CD14-positive monocyte (primary cell): ENCODE data around the gene ENTPD2. TPM values are rescaled to one million over a fixed set of nuclear protein-coding genes. Genes with fewer than 3 reads are reported as not detected.

Source experiments
- DNase-seq, 3 donors: peaks; one replicate each; pipeline ENCODE4 v3.0.0-alpha.2; 2011 to 2022
- H2AFZ ChIP-seq: 2 replicates; pipeline ENCODE4 v1.6.0; 2012; ENCODE audit warnings: mild to moderate bottlenecking, low read depth, low read length, inconsistent platforms; ENCODE audit not compliant: insufficient read depth, poor library complexity, severe bottlenecking
- H3K27ac ChIP-seq, 2 donors: 1 replicate in 1 of 2; 2 replicates in 1 of 2; pipeline ENCODE4 v1.5.1; 2012 to 2013; ENCODE audit warnings: low read length in 2 of 2, control low read depth in 1 of 2, inconsistent platforms in 1 of 2, low read depth in 1 of 2, mild to moderate bottlenecking in 1 of 2
- H3K27me3 ChIP-seq, 2 donors: one replicate each; pipeline versions ENCODE4 v1.6.0 to v1.6.1; 2011 to 2013; ENCODE audit warnings: low read length in 2 of 2; ENCODE audit not compliant: control insufficient read depth in 2 of 2, insufficient read depth in 2 of 2
- H3K36me3 ChIP-seq, 2 donors: replicated peaks in 1 of 2; 1 replicate in 1 of 2; 2 replicates in 1 of 2; pipeline versions ENCODE4 v1.5.1 to v1.6.1; 2012 to 2013; ENCODE audit warnings: low read length in 2 of 2, control low read depth in 1 of 2, inconsistent platforms in 1 of 2, mild to moderate bottlenecking in 1 of 2; ENCODE audit not compliant: insufficient read depth in 2 of 2, control insufficient read depth in 1 of 2
- H3K4me1 ChIP-seq, 2 donors: 1 replicate in 1 of 2; 2 replicates in 1 of 2; pipeline versions ENCODE4 v1.5.1 to v1.6.1; 2012 to 2013; ENCODE audit warnings: low read length in 2 of 2, control low read depth in 1 of 2, inconsistent platforms in 1 of 2, mild to moderate bottlenecking in 1 of 2, moderate library complexity in 1 of 2; ENCODE audit not compliant: insufficient read depth in 2 of 2, control insufficient read depth in 1 of 2
- H3K4me2 ChIP-seq: replicated peaks from 2 replicates; pipeline ENCODE3; 2012; ENCODE audit warnings: low read length, moderate library complexity, mild to moderate bottlenecking; ENCODE audit not compliant: poor library complexity, severe bottlenecking; ENCODE audit errors: extremely low read depth
- H3K4me3 ChIP-seq, 3 experiments: fragments of 200-600 bp in 1 of 3; sonication (generic) in 1 of 3; replicated peaks in 1 of 3; 1 replicate in 2 of 3; 2 replicates in 1 of 3; pipeline ENCODE4 v1.5.1; 2011 to 2013; ENCODE audit warnings: low read length in 3 of 3, mild to moderate bottlenecking in 3 of 3, control low read depth in 2 of 3, low read depth in 2 of 3, inconsistent platforms in 1 of 3, moderate library complexity in 1 of 3
- H3K79me2 ChIP-seq: 2 replicates; pipeline ENCODE4 v1.6.0; 2012; ENCODE audit warnings: mild to moderate bottlenecking, control low read depth, inconsistent platforms, low read length, moderate library complexity; ENCODE audit not compliant: insufficient read depth
- H3K9ac ChIP-seq: 2 replicates; pipeline ENCODE4 v1.6.0; 2017; ENCODE audit warnings: low read length, mild to moderate bottlenecking; ENCODE audit not compliant: insufficient read depth, poor library complexity, severe bottlenecking
- H3K9me3 ChIP-seq, 2 donors: replicated peaks in 1 of 2; 1 replicate in 1 of 2; 2 replicates in 1 of 2; pipeline versions ENCODE4 v1.5.1 to v1.6.1; 2012 to 2013; ENCODE audit warnings: low read length in 2 of 2, control low read depth in 1 of 2; ENCODE audit not compliant: control insufficient read depth in 1 of 2, insufficient read depth in 1 of 2
- H4K20me1 ChIP-seq: 2 replicates; pipeline ENCODE4 v1.6.0; 2012; ENCODE audit warnings: mild to moderate bottlenecking, low read length, control low read depth, moderate library complexity; ENCODE audit not compliant: insufficient read depth
- H3K27ac Mint-ChIP-seq, 7 donors: one replicate each; pipeline ENCODE4 v1.8.0; 2020; ENCODE audit warnings: mild to moderate bottlenecking in 7 of 7, mixed read lengths in 7 of 7, moderate library complexity in 6 of 7, inconsistent platforms in 2 of 7
- H3K27me3 Mint-ChIP-seq, 3 donors: one replicate each; pipeline ENCODE4 v1.8.0; 2021 to 2022; ENCODE audit warnings: low read depth in 3 of 3, mild to moderate bottlenecking in 3 of 3, mixed read lengths in 3 of 3, moderate library complexity in 3 of 3, inconsistent platforms in 1 of 3
- H3K36me3 Mint-ChIP-seq, 2 donors: one replicate each; pipeline ENCODE4 v1.8.0; 2020; ENCODE audit warnings: mixed read lengths in 2 of 2, inconsistent platforms in 1 of 2, mild to moderate bottlenecking in 1 of 2
- H3K4me1 Mint-ChIP-seq: one replicate; pipeline ENCODE4 v1.8.0; 2020; ENCODE audit warnings: mild to moderate bottlenecking, mixed read lengths
- H3K4me3 Mint-ChIP-seq, 2 donors: one replicate each; pipeline ENCODE4 v1.8.0; 2020; ENCODE audit warnings: mild to moderate bottlenecking in 2 of 2, mixed read lengths in 2 of 2, moderate library complexity in 1 of 2
- H3K9me3 Mint-ChIP-seq, 7 donors: one replicate each; pipeline ENCODE4 v1.8.0; 2020 to 2022; ENCODE audit warnings: mixed read lengths in 7 of 7, mild to moderate bottlenecking in 6 of 7, moderate library complexity in 6 of 7, inconsistent platforms in 2 of 7
- CTCF ChIP-seq: fragments of 200-600 bp; IDR thresholded peaks from one replicate; pipeline ENCODE4 v1.8.0; 2022; ENCODE audit warnings: antibody characterized with exemption, mild to moderate bottlenecking
- WGBS: methylation state at CpG from one replicate; pipeline ENCODE4 v1.1.5; 2013; ENCODE audit warnings: missing lambda C conversion rate; ENCODE audit not compliant: insufficient coverage; 5-methylcytosine and 5-hydroxymethylcytosine counted together
- intact Hi-C, 2 donors: fragments of 100-400 bp; cut with micrococcal nuclease; formaldehyde crosslinking; loops; one replicate each; pipeline versions ENCODE4 v1.15.0 to v1.15.1; 2023
- polyA plus RNA-seq, 3 donors: library from polyadenylated mRNA; depleted of rRNA in 1 of 3; unstranded in 2 of 3; stranded (reverse) in 1 of 3; fragments of 300-500 nt in 2 of 3; fragments of >200 nt in 1 of 3; fragmentation: Illumina TruSeq in 2 of 3; gene quantifications; 1 replicate in 2 of 3; 2 replicates in 1 of 3; pipeline ENCODE4 v1.2.3, GENCODE V29; 2012 to 2021

ENTPD2 gene
- polyA plus RNA-seq, 3 donors, result not detected

DNA sequence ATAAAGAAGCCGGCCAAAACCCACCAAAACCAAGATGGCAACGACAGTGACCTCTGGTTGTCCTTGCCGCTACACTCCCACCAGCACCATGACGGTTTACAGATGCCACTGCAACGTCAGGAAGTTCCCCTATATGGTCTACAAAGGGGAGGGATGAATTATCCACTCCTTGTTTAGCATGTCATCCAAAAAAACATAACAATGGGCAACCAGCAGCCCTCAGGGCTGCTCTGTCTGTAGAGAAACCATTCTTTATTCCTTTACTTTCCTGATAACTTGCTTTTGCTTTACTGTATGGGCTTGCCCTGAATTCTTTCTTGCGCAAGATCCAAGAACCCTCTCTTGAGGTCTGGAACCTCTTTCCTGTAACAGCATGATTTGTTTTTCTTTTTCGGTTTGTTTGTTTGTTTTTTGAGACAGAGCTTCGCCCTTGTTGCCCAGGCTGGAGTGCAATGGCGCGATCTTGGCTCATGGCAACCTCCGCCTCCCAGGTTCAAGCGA is 21.5 kb upstream of the ENTPD2 start:
- TF ChIP-seq CTCF, result no peak
- intact Hi-C loops, result no loop called here
- H3K4me1 ChIP-seq, result peaks cover 30 to 75% of the 10 kb centered on the region in 2 donors
- Mint-ChIP-seq H3K9me3 (peaks cover 0 to 4% (median 2%) of the 10 kb centered on the region in 7 donors), H3K27me3 (peaks cover 0 to 3% (median 0%) of the 10 kb centered on the region in 3 donors), H3K36me3 (peaks cover 8 to 19% of the 10 kb centered on the region in 2 donors), H3K27ac (peak overlapping the region; percentile 89 to 96 (median 93)), H3K4me1 (peaks cover 67% of the 10 kb centered on the region), H3K4me3 (peak overlapping the region in 1 of 2 donors; percentile 16)
- H3K4me2 ChIP-seq, result no peak overlapping the region
- peaks cover 12% of the 10 kb centered on the region in 2 donors for H3K36me3 ChIP-seq
- no peak overlapping the region for H2AFZ ChIP-seq
- no peak overlapping the region for H3K9ac ChIP-seq
- no peak overlapping the region for H3K4me3 ChIP-seq
- peak overlapping the region in 1 of 2 donors; percentile 87 for H3K27ac ChIP-seq
- no CpG with 5 or more reads among the region's 12 CpGs for WGBS
- H3K9me3 ChIP-seq, result no peaks in the 10 kb centered on the region
- H3K79me2 ChIP-seq, result no peaks in the 10 kb centered on the region
- peaks cover 20% of the 10 kb centered on the region for H4K20me1 ChIP-seq
- no peaks in the 10 kb centered on the region for H3K27me3 ChIP-seq
- DNase-seq, result peak in 2 of 3 donors; percentile 47 to 48

GRCh38 chr9:137074657-137075274 is 20.9 kb upstream of the ENTPD2 start:
- H3K9me3 Mint-ChIP-seq, result peaks cover 0 to 4% (median 2%) of the 10 kb centered on the region in 7 donors
- peak overlapping the region; percentile 89 to 96 (median 93) for H3K27ac Mint-ChIP-seq
- no peaks in the 10 kb centered on the region for H3K9me3 ChIP-seq
- H3K79me2 ChIP-seq, result no peaks in the 10 kb centered on the region
- no peaks in the 10 kb centered on the region for H3K27me3 ChIP-seq
- no peak for DNase-seq
- H3K4me1 Mint-ChIP-seq, result peaks cover 64% of the 10 kb centered on the region
- H3K36me3 Mint-ChIP-seq, result peaks cover 4 to 13% of the 10 kb centered on the region in 2 donors
- H3K4me3 ChIP-seq, result no peak overlapping the region
- no peak for TF ChIP-seq CTCF
- H3K36me3 ChIP-seq, result peaks cover 6 to 7% of the 10 kb centered on the region in 2 donors
- H3K4me2 ChIP-seq, result no peak overlapping the region
- intact Hi-C loops, result no loop called here
- H3K27me3 Mint-ChIP-seq, result peaks cover 0 to 3% (median 0%) of the 10 kb centered on the region in 3 donors
- peaks cover 17% of the 10 kb centered on the region for H4K20me1 ChIP-seq
- no peak overlapping the region for H3K9ac ChIP-seq
- peak overlapping the region in 1 of 2 donors; percentile 39 for H3K4me3 Mint-ChIP-seq
- 76% methylated on average over 9 of the region's 12 CpGs for WGBS
- peak overlapping the region in 1 of 2 donors; percentile 87 for H3K27ac ChIP-seq
- no peak overlapping the region for H2AFZ ChIP-seq
- H3K4me1 ChIP-seq, result peaks cover 36 to 75% of the 10 kb centered on the region in 2 donors
